Caco-2 (cell line): Measurements from ENCODE around the gene RNF223. TPM values are rescaled to one million over a fixed set of nuclear protein-coding genes. Genes with fewer than 3 reads are reported as not detected.
"Not testable (repeated sequence)": the region's sequence is repeated elsewhere in the genome, so short reads cannot be mapped to it uniquely, and the experiment has no call there.

Experiments used
- BruUV-seq: library from RNA; stranded (reverse); fragments of 400-500 nt; replicated peaks from 2 replicates; lab custom pipeline; 2021; lab: Mats Ljungman, UMichigan
- CTCF ChIA-PET: fragments of 300-600 bp; sonication (Branson Sonifier 250); formaldehyde crosslinking; loops from one replicate; lab custom pipeline; 2022; ENCODE audit warnings: antibody characterized with exemption; lab: Charles Lee
- POLR2A ChIA-PET: fragments of 300-600 bp; sonication (Branson Sonifier 250); formaldehyde crosslinking; loops from one replicate; lab custom pipeline; 2022; ENCODE audit warnings: antibody characterized with exemption; lab: Charles Lee
- DNase-seq, 2 experiments: peaks; one replicate each; pipeline versions ENCODE4 v3.0.0 to v3.0.0-alpha.2; 2020 to 2022
- H3K27me3 ChIP-seq: replicated peaks from 2 replicates; pipeline ENCODE4 v1.6.0; 2011; ENCODE audit warnings: low read length; ENCODE audit not compliant: control insufficient read depth, insufficient read depth
- H3K36me3 ChIP-seq: 2 replicates; pipeline ENCODE4 v1.5.1; 2011; ENCODE audit warnings: low read length; ENCODE audit not compliant: control insufficient read depth, insufficient read depth
- H3K4me1 ChIP-seq: fragments of 250-450 bp; sonication (Bioruptor Pico); 2 replicates; pipeline ENCODE4 v1.5.1; 2020; ENCODE audit warnings: mild to moderate bottlenecking
- H3K4me3 ChIP-seq: 2 replicates; pipeline ENCODE4 v1.5.1; 2011; ENCODE audit warnings: low read depth, mild to moderate bottlenecking, control low read depth, low read length
- H3K9me3 ChIP-seq: fragments of 250-450 bp; sonication (Bioruptor Pico); 2 replicates; pipeline ENCODE4 v1.5.1; 2020; ENCODE audit warnings: mild to moderate bottlenecking, moderate library complexity
- H3K27ac Mint-ChIP-seq: one replicate; pipeline ENCODE4 v1.8.0; 2022; ENCODE audit warnings: mixed read lengths; ENCODE audit not compliant: unreplicated experiment
- H3K27me3 Mint-ChIP-seq: one replicate; pipeline ENCODE4 v1.8.0; 2022; ENCODE audit warnings: mixed read lengths; ENCODE audit not compliant: insufficient read depth, unreplicated experiment
- H3K36me3 Mint-ChIP-seq: one replicate; pipeline ENCODE4 v1.8.0; 2022; ENCODE audit warnings: mild to moderate bottlenecking, mixed read lengths; ENCODE audit not compliant: insufficient read depth, unreplicated experiment
- H3K4me1 Mint-ChIP-seq: one replicate; pipeline ENCODE4 v1.8.0; 2022; ENCODE audit warnings: low read depth, mixed read lengths; ENCODE audit not compliant: unreplicated experiment
- H3K4me3 Mint-ChIP-seq: one replicate; pipeline ENCODE4 v1.8.0; 2022; ENCODE audit warnings: mild to moderate bottlenecking, moderate library complexity, mixed read lengths; ENCODE audit not compliant: unreplicated experiment
- H3K9me3 Mint-ChIP-seq: one replicate; pipeline ENCODE4 v1.8.0; 2022; ENCODE audit warnings: mixed read lengths; ENCODE audit not compliant: unreplicated experiment
- CTCF ChIP-seq, 2 experiments: fragments of 200-600 bp in 1 of 2; IDR thresholded peaks; 1 replicate in 1 of 2; 2 replicates in 1 of 2; pipeline versions ENCODE4 v1.5.1 to v1.8.0; 2011 to 2022; ENCODE audit warnings: antibody characterized with exemption in 1 of 2, control low read depth in 1 of 2, inconsistent platforms in 1 of 2, low read depth in 1 of 2, low read length in 1 of 2, mild to moderate bottlenecking in 1 of 2, moderate library complexity in 1 of 2; ENCODE audit not compliant: insufficient read depth in 1 of 2, severe bottlenecking in 1 of 2, unreplicated experiment in 1 of 2
- intact Hi-C: fragments of 100-400 bp; cut with micrococcal nuclease; formaldehyde crosslinking; loops from one replicate; pipeline ENCODE4 v1.10.0; 2022; ENCODE audit not compliant: unreplicated experiment
- total RNA-seq: library from RNA; stranded (reverse); gene quantifications from 2 replicates; pipeline ENCODE4 v1.2.3, GENCODE V29; 2022

The RNF223 gene
- total RNA-seq, 1 experiment from 2014 or later: 0.57 TPM

GRCh38 chr1:1067284-1067859 is 6.7 kb downstream of the RNF223 start:
- no peak for DNase-seq
- no peak overlapping the region for H3K4me3 Mint-ChIP-seq
- Histone ChIP-seq H3K9me3 (no peaks in the 10 kb centered on the region), H3K4me3 (no peak overlapping the region), H3K4me1 (peaks cover 24% of the 10 kb centered on the region), H3K36me3 (no peaks in the 10 kb centered on the region), H3K27me3 (no peaks in the 10 kb centered on the region)
- no peaks in the 10 kb centered on the region for H3K27me3 Mint-ChIP-seq
- intact Hi-C loops: no loop called here
- no peaks in the 10 kb centered on the region for H3K4me1 Mint-ChIP-seq
- H3K27ac Mint-ChIP-seq: no peak overlapping the region
- no TSS peak for BruUV-seq
- ChIA-PET POLR2A (no interaction called here), CTCF (no interaction called here)
- H3K36me3 Mint-ChIP-seq: peaks cover 8% of the 10 kb centered on the region
- TF ChIP-seq CTCF (IDR thresholded peaks at IDR 0.05; ENCODE audit: insufficient read depth in 1 of 2, low read depth in 1 of 2, low read length in 1 of 2, severe bottlenecking in 1 of 2, unreplicated experiment in 1 of 2): no peak
- no peaks in the 10 kb centered on the region for H3K9me3 Mint-ChIP-seq

GRCh38 chr1:1066403-1067283 is 7.5 kb downstream of the RNF223 start:
- no peak for TF ChIP-seq CTCF (IDR thresholded peaks at IDR 0.05; ENCODE audit: insufficient read depth in 1 of 2, low read depth in 1 of 2, low read length in 1 of 2, severe bottlenecking in 1 of 2, unreplicated experiment in 1 of 2)
- H3K4me1 ChIP-seq: peaks cover 24% of the 10 kb centered on the region
- intact Hi-C loops: no loop called here
- no peak overlapping the region for H3K4me3 ChIP-seq
- Mint-ChIP-seq H3K4me3 (no peak overlapping the region), H3K9me3 (no peaks in the 10 kb centered on the region), H3K27me3 (no peaks in the 10 kb centered on the region), H3K27ac (no peak overlapping the region), H3K4me1 (no peaks in the 10 kb centered on the region), H3K36me3 (peaks cover 8% of the 10 kb centered on the region)
- H3K27me3 ChIP-seq: no peaks in the 10 kb centered on the region
- BruUV-seq: no TSS peak
- H3K36me3 ChIP-seq: no peaks in the 10 kb centered on the region
- ChIA-PET CTCF (no interaction called here), POLR2A (no interaction called here)
- H3K9me3 ChIP-seq: no peaks in the 10 kb centered on the region
- no peak for DNase-seq

GRCh38 chr1:1065940-1066304 is 8.2 kb downstream of the RNF223 start:
- H3K9me3 Mint-ChIP-seq, BruUV-seq: not testable (repeated sequence)

More at GRCh38 chr1:1065940-1066304, 8.2 kb downstream of the RNF223 start:
- H3K4me3 Mint-ChIP-seq, DNase-seq, H3K4me3 ChIP-seq, H3K9me3 ChIP-seq, H3K4me1 Mint-ChIP-seq, H3K36me3 Mint-ChIP-seq, intact Hi-C loops, H3K27me3 ChIP-seq, H3K27me3 Mint-ChIP-seq, H3K27ac Mint-ChIP-seq, POLR2A ChIA-PET, CTCF ChIA-PET, H3K36me3 ChIP-seq: not testable (repeated sequence)
- peaks cover 24% of the 10 kb centered on the region for H3K4me1 ChIP-seq
